HepG2 (cell line): ENCODE results near the gene SNUPN. TPM values are rescaled to one million over a fixed set of nuclear protein-coding genes. Genes with fewer than 3 reads are reported as not detected.

ENCODE experiments used
- AHDC1 ChIP-seq: sonication (generic); formaldehyde crosslinking; IDR thresholded peaks from 2 replicates; pipeline ENCODE4 v1.5.1; 2020; ENCODE audit warnings: mild to moderate bottlenecking, missing genetic modification reagents, borderline replicate concordance
- DRAP1 ChIP-seq: IDR thresholded peaks from 2 replicates; pipeline ENCODE4 v1.6.1; 2016; ENCODE audit warnings: missing genetic modification reagents, missing compliant biosample characterization
- GATAD2A ChIP-seq: IDR thresholded peaks from 2 replicates; pipeline ENCODE4 v1.6.1; 2016
- HDAC1 ChIP-seq: sonication (generic); formaldehyde crosslinking; IDR thresholded peaks from 2 replicates; pipeline ENCODE4 v1.5.1; 2020; ENCODE audit warnings: mild to moderate bottlenecking, missing genetic modification reagents
- HMGXB4 ChIP-seq, 2 experiments: sonication (generic) in 1 of 2; formaldehyde crosslinking in 1 of 2; IDR thresholded peaks; 2 replicates each; pipeline versions ENCODE4 v1.4.0 to v1.6.1; 2018 to 2020; ENCODE audit warnings: missing genetic modification reagents in 2 of 2, borderline replicate concordance in 1 of 2, low read depth in 1 of 2, mild to moderate bottlenecking in 1 of 2, missing biosample characterization in 1 of 2
- IRF2 ChIP-seq: IDR thresholded peaks from 2 replicates; pipeline ENCODE4 v1.6.1; 2018; ENCODE audit warnings: missing genetic modification reagents, missing compliant biosample characterization
- MLX ChIP-seq: IDR thresholded peaks from 2 replicates; pipeline ENCODE4 v1.6.1; 2016
- PAWR ChIP-seq: sonication (generic); formaldehyde crosslinking; IDR thresholded peaks from 2 replicates; pipeline ENCODE4 v1.4.0; 2020; ENCODE audit warnings: missing genetic modification reagents, mild to moderate bottlenecking, borderline replicate concordance
- POGZ ChIP-seq: sonication (generic); formaldehyde crosslinking; IDR thresholded peaks from 2 replicates; pipeline ENCODE4 v1.4.0; 2020; ENCODE audit warnings: mild to moderate bottlenecking, missing genetic modification reagents
- RFX3 ChIP-seq: IDR thresholded peaks from 2 replicates; pipeline ENCODE4 v1.6.1; 2016; ENCODE audit warnings: missing biosample characterization, missing genetic modification reagents
- ZNF230 ChIP-seq: sonication (generic); formaldehyde crosslinking; IDR thresholded peaks from 2 replicates; pipeline ENCODE4 v1.4.0; 2020; ENCODE audit warnings: mild to moderate bottlenecking, missing genetic modification reagents
- ZNF383 ChIP-seq: sonication (generic); formaldehyde crosslinking; IDR thresholded peaks from 2 replicates; pipeline ENCODE4 v1.4.0; 2020; ENCODE audit warnings: missing genetic modification reagents, mild to moderate bottlenecking, borderline replicate concordance
- ZNF451 ChIP-seq: sonication (generic); formaldehyde crosslinking; IDR thresholded peaks from 2 replicates; pipeline ENCODE4 v1.5.0; 2020; ENCODE audit warnings: mild to moderate bottlenecking, missing genetic modification reagents
- ZNF468 ChIP-seq: sonication (generic); formaldehyde crosslinking; IDR thresholded peaks from 2 replicates; pipeline ENCODE4 v1.8.0; 2022; ENCODE audit warnings: mild to moderate bottlenecking, moderate library complexity, missing genetic modification reagents
- ZNF644 ChIP-seq: IDR thresholded peaks from 2 replicates; pipeline ENCODE4 v1.6.1; 2016; ENCODE audit warnings: low read depth
- ZNF75D ChIP-seq: sonication (generic); formaldehyde crosslinking; IDR thresholded peaks from 2 replicates; pipeline ENCODE4 v1.8.1; 2023; ENCODE audit warnings: missing genetic modification reagents, mild to moderate bottlenecking, borderline replicate concordance
- ZNF772 ChIP-seq: sonication (generic); formaldehyde crosslinking; IDR thresholded peaks from 2 replicates; pipeline ENCODE4 v1.5.0; 2020; ENCODE audit warnings: mild to moderate bottlenecking, missing genetic modification reagents
- ZNF792 ChIP-seq: IDR thresholded peaks from 2 replicates; pipeline ENCODE4 v1.6.1; 2016
- polyA plus RNA-seq, 8 experiments: library from polyadenylated mRNA; depleted of rRNA in 3 of 8; stranded (reverse) in 7 of 8; unstranded in 1 of 8; fragments of >200 nt; fragmentation: Illumina TruSeq in 4 of 8; extraction: Trizol in 4 of 8; gene quantifications; 2 replicates each; pipeline versions ENCODE4 v1.2.1 to v1.2.3, GENCODE V29; 2011 to 2016; ENCODE audit warnings: low read depth in 4 of 8, missing spikeins in 1 of 8, mixed read lengths in 1 of 8; ENCODE audit not compliant: insufficient read depth in 1 of 8
- total RNA-seq, 5 experiments: library from RNA; depleted of rRNA; stranded (reverse); fragments of >200 nt; fragmentation: Illumina TruSeq; extraction: Trizol; gene quantifications; 2 replicates each; pipeline ENCODE4 v1.2.3, GENCODE V29; 2016; ENCODE audit warnings: low read depth in 1 of 5

SNUPN gene
- total and polyA plus RNA-seq, 2 of the 13 experiments (the other 11 are each of a cell fraction or from before 2014, with no cell fraction given) = 9.0 to 16.4 TPM

- TF ChIP-seq ZNF644 (CRISPR knock-in tag) (0 out of 2 replicates have a peak, but pooled peaks have one; percentile 52), ZNF230 (CRISPR knock-in tag) (0 out of 2 replicates have a peak, but pooled peaks have one; percentile 68), ZNF75D (no peak), ZNF468 (no peak), ZNF792 (CRISPR knock-in tag) (peak; percentile 64; the same call in 1 of the 2 replicates), ZNF383 (peak; percentile 80; the same call in 1 of the 2 replicates), AHDC1 (peak; percentile 57; the same call in 1 of the 2 replicates), PAWR (CRISPR knock-in tag) (no peak), POGZ (0 out of 2 replicates have a peak, but pooled peaks have one; percentile 51), HMGXB4 (CRISPR knock-in tag; IDR thresholded peaks at IDR 0.05; ENCODE audit: borderline replicate concordance in 1 of 2, low read depth in 1 of 2) (peak; percentile 25 to 64; a peak in 1 of 4 replicates), RFX3 (no peak), ZNF772 (peak; percentile 89), HDAC1 (peak; percentile 85), IRF2 (CRISPR knock-in tag) (peak; percentile 56; the same call in 1 of the 2 replicates), ZNF451 (CRISPR knock-in tag) (0 out of 2 replicates have a peak, but pooled peaks have one; percentile 59), GATAD2A (CRISPR knock-in tag) (peak; percentile 83), DRAP1 (CRISPR knock-in tag) (peak; percentile 51; the same call in 1 of the 2 replicates), MLX (CRISPR knock-in tag) (peak; percentile 72; the same call in 1 of the 2 replicates)
Measured at GRCh38 chr15:75650908-75651809, 25.6 kb upstream of the SNUPN start (continued).
